ENCODE results near the gene FHOD1.

DNA sequence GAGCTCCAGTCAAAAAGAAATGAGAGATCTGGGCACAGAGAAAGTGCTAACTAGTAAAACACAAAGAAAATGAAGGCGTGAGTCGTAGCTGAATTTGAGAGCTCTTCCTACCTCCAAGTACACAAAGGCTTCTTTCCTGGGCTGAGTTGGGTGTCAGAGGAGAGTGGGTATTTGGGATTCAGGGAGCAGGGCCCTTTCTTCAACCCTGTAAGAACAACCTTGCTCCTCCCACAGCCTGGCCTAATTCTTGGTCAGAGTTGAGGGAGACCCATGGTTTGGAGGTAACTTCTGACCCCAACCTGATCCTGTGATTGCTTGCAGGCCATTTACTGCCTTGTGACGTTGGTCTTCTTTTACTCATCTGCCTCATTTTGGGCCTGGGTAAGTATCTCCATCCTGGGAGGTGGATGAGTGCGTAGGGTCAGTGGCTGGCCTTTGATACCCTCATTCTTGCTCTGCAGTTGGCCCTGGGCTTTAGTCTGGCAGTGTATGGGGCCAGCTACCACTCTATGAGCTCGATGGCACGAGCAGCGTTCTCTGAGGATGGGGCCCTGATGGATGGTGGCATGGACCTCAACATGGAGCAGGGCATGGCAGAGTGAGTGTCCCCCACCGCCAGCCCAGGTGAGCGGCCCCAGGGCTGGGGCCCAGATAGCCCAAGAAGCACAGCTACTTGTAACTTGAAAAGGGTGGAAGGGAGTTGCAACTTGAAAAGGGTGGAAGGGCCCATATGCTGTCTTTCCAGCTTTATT lies 19.1 kb downstream of the FHOD1 start:
- no peak for TF ChIP-seq CTCF (IDR thresholded peaks at IDR 0.05)
- TF ChIP-seq POLR2A (IDR thresholded peaks at IDR 0.05) = no peak

Data from Peyer's patch (tissue), 4 donors.